ENCODE measurements around the gene PTMA.

DNA sequence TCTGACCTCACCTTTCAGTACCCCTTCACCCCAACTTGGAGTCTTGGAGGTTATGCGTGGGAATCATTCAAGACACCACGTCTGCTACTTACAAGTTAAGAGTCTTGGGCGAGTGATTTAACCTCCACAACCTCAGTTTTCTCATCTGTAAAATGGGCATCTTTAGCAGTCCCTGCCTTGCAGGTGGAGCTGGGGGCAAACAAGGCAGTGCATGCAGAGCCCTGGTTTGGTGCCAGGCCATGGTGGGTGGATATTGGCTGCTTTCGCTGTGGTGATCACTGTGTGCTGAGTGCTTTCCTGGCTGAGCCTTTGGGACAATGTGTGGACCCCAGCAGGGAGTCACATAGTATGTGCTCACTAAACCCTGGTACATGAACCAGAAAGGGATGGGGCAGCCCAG is 20.4 kb upstream of the PTMA start:
- TF ChIP-seq, protein P1, sequence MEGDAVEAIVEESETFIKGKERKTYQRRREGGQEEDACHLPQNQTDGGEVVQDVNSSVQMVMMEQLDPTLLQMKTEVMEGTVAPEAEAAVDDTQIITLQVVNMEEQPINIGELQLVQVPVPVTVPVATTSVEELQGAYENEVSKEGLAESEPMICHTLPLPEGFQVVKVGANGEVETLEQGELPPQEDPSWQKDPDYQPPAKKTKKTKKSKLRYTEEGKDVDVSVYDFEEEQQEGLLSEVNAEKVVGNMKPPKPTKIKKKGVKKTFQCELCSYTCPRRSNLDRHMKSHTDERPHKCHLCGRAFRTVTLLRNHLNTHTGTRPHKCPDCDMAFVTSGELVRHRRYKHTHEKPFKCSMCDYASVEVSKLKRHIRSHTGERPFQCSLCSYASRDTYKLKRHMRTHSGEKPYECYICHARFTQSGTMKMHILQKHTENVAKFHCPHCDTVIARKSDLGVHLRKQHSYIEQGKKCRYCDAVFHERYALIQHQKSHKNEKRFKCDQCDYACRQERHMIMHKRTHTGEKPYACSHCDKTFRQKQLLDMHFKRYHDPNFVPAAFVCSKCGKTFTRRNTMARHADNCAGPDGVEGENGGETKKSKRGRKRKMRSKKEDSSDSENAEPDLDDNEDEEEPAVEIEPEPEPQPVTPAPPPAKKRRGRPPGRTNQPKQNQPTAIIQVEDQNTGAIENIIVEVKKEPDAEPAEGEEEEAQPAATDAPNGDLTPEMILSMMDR (IDR thresholded peaks at IDR 0.05; ENCODE audit: low read length), result no peak
- TF ChIP-seq EZH2 (optimal IDR thresholded peaks at IDR 0.05; ENCODE audit: low read depth, low read length) (no peak), EZH2phosphoT487 (IDR thresholded peaks at IDR 0.05; ENCODE audit: low read length) (no peak)

All from MM.1S (cell line).